Smooth muscle cell (in vitro differentiated cells): ENCODE data around the gene FAM168B. TPM values are rescaled to one million over a fixed set of nuclear protein-coding genes. Genes with fewer than 3 reads are reported as not detected.
A peak's percentile ranks its signal among the peaks of the same experiment; 100 is the strongest.

Experiments used
- DNase-seq: peaks from one replicate; lab custom pipeline; 2025; ENCODE audit not compliant: unreplicated experiment; lab: John Stamatoyannopoulos, UW
- H2AFZ ChIP-seq: fragments of 200-600 bp; sonication (generic); 2 replicates; pipeline ENCODE4 v1.6.0; 2016; ENCODE audit warnings: antibody characterized with exemption, low read depth, mild to moderate bottlenecking
- H3F3A ChIP-seq: fragments of 200-600 bp; sonication (generic); 2 replicates; pipeline ENCODE4 v1.6.0; 2017; ENCODE audit warnings: antibody characterized with exemption, low read depth
- H3K27ac ChIP-seq: fragments of 200-600 bp; sonication (generic); 2 replicates; pipeline ENCODE4 v1.5.1; 2016; ENCODE audit warnings: low read depth, mild to moderate bottlenecking
- H3K27me3 ChIP-seq: fragments of 200-600 bp; sonication (generic); 2 replicates; pipeline ENCODE4 v1.6.1; 2016; ENCODE audit warnings: low read depth, mild to moderate bottlenecking
- H3K36me3 ChIP-seq: fragments of 200-600 bp; sonication (generic); 2 replicates; pipeline ENCODE4 v1.5.1; 2016; ENCODE audit warnings: low read depth
- H3K4me1 ChIP-seq: fragments of 200-600 bp; sonication (generic); 2 replicates; pipeline ENCODE4 v1.5.1; 2016; ENCODE audit warnings: low read depth
- H3K4me2 ChIP-seq: fragments of 200-600 bp; sonication (generic); 2 replicates; pipeline ENCODE4 v1.6.0; 2016; ENCODE audit warnings: mild to moderate bottlenecking
- H3K4me3 ChIP-seq: fragments of 200-600 bp; sonication (generic); 2 replicates; pipeline ENCODE4 v1.5.1; 2016; ENCODE audit warnings: mild to moderate bottlenecking
- H3K79me2 ChIP-seq: fragments of 200-600 bp; sonication (generic); 2 replicates; pipeline ENCODE4 v1.6.0; 2016; ENCODE audit warnings: low read depth, mild to moderate bottlenecking
- H3K9ac ChIP-seq: fragments of 200-600 bp; sonication (generic); 2 replicates; pipeline ENCODE4 v1.6.0; 2016; ENCODE audit warnings: low read depth
- H3K9me3 ChIP-seq: fragments of 200-600 bp; sonication (generic); replicated peaks from 2 replicates; pipeline ENCODE4 v1.5.1; 2016; ENCODE audit warnings: low read depth
- H4K20me1 ChIP-seq: fragments of 200-600 bp; sonication (generic); 2 replicates; pipeline ENCODE4 v1.6.0; 2016; ENCODE audit warnings: low read depth
- WGBS: methylation state at CpG from one replicate; pipeline ENCODE4 v1.1.7; 2016; ENCODE audit warnings: low lambda C conversion rate; 5-methylcytosine and 5-hydroxymethylcytosine counted together
- polyA plus RNA-seq: library from polyadenylated mRNA; unstranded; fragments of >200 nt; fragmentation: Nextera tagmentation; extraction: Ambion mirVana; gene quantifications from 2 replicates; pipeline ENCODE4 v1.2.1, GENCODE V29; 2016
- total RNA-seq: library from RNA; depleted of rRNA; stranded (reverse); fragments of >200 nt; gene quantifications from 2 replicates; pipeline ENCODE4 v1.2.3, GENCODE V29; 2014
- TF ChIP-seq, protein P1 (sequence below): fragments of 200-600 bp; sonication (generic); IDR thresholded peaks from 2 replicates; pipeline ENCODE4 v1.5.1; 2017; ENCODE audit warnings: borderline replicate concordance, mild to moderate bottlenecking, antibody characterized with exemption; ENCODE audit not compliant: insufficient read depth, poor library complexity, severe bottlenecking

FAM168B gene
- total and polyA plus RNA-seq, 2 experiments from 2014 or later, result 46.6 to 113 TPM

DNA sequence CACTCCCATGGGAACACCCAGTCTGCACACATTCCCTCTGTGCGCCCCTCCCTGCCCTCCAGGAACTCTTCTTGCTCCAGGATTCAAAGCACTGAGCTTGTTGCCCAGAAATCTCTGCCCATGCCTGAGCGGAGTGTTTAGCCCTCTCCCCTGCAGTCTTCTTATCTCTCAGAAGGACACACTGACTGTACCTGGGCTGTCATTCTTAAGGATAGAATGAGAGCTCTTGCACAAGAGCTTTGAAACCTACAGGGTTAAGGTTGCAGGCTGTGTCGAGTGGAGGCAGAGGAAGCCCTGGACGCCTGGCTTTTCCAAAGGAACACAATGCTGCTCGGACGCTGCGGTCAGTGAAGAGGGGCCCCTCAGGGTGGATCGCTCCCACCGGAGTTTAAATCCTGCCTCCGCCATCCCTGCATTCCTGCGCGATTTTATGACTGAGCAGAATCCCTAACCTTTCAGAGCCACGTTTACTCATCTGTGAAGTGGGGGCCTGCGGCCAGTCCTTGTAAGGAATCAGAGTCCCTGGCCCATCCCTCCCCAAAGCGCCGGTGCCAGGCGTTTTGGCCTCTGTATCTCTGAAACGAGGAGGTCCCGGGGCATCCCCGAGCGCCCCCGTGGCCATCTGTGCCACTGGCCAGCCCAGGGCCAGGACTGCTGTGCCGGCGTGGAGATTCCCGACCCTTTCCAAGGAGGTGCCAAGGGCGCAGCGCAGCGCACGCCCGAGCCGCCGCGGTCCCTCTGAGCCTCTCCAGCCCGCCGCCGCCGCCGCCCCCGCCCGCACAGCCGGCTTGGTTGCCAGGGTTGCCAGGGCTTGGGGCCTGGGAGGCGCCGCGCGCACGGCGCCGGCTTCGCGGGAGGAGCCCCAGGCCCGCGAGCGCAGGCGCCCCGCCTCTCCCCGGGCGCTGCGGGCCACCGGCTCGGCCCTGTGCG, 58.9 kb downstream of the FAM168B start:
- Histone ChIP-seq H3K9ac (peak overlapping the region; percentile 9), H3K4me2 (peak overlapping the region; percentile 98), H3K4me1 (peaks cover 16% of the 10 kb centered on the region), H4K20me1 (peaks cover 4% of the 10 kb centered on the region), H3K4me3 (peak overlapping the region; percentile 68), H2AFZ (peak overlapping the region; percentile 62), H3K27me3 (no peaks in the 10 kb centered on the region), H3K9me3 (no peaks in the 10 kb centered on the region), H3F3A (no peaks in the 10 kb centered on the region), H3K79me2 (no peaks in the 10 kb centered on the region), H3K36me3 (no peaks in the 10 kb centered on the region), H3K27ac (no peak overlapping the region)
- no peak for DNase-seq
- 8% methylated on average over 29 of the region's 61 CpGs for WGBS
- TF ChIP-seq, protein P1, sequence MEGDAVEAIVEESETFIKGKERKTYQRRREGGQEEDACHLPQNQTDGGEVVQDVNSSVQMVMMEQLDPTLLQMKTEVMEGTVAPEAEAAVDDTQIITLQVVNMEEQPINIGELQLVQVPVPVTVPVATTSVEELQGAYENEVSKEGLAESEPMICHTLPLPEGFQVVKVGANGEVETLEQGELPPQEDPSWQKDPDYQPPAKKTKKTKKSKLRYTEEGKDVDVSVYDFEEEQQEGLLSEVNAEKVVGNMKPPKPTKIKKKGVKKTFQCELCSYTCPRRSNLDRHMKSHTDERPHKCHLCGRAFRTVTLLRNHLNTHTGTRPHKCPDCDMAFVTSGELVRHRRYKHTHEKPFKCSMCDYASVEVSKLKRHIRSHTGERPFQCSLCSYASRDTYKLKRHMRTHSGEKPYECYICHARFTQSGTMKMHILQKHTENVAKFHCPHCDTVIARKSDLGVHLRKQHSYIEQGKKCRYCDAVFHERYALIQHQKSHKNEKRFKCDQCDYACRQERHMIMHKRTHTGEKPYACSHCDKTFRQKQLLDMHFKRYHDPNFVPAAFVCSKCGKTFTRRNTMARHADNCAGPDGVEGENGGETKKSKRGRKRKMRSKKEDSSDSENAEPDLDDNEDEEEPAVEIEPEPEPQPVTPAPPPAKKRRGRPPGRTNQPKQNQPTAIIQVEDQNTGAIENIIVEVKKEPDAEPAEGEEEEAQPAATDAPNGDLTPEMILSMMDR, result no peak

DNA sequence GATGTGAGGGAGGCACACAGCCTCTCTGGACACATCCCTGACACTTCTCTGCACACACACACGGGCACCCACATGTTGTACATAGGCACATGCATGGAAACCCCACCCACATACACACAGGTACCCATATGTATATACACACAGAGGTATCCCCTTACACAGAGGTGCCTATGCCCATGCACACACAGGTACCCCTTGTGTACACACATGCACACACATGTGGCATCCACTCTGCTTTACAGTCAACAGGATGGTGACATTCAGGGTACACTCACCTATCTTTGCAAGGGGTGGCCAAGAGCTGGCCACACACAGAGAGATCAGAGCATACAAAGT, 59.5 kb downstream of the FAM168B start:
- Histone ChIP-seq H3F3A (no peaks in the 10 kb centered on the region), H3K4me2 (peak overlapping the region; percentile 98), H3K9ac (no peak overlapping the region), H2AFZ (no peak overlapping the region), H3K79me2 (no peaks in the 10 kb centered on the region), H3K27me3 (no peaks in the 10 kb centered on the region), H3K27ac (no peak overlapping the region), H3K4me1 (peaks cover 16% of the 10 kb centered on the region), H3K4me3 (no peak overlapping the region), H3K36me3 (no peaks in the 10 kb centered on the region), H3K9me3 (no peaks in the 10 kb centered on the region), H4K20me1 (peaks cover 4% of the 10 kb centered on the region)
- WGBS, result 94% methylated on average over 1 of the region's 1 CpG
- TF ChIP-seq, protein P1, result no peak
- no peak for DNase-seq

DNA sequence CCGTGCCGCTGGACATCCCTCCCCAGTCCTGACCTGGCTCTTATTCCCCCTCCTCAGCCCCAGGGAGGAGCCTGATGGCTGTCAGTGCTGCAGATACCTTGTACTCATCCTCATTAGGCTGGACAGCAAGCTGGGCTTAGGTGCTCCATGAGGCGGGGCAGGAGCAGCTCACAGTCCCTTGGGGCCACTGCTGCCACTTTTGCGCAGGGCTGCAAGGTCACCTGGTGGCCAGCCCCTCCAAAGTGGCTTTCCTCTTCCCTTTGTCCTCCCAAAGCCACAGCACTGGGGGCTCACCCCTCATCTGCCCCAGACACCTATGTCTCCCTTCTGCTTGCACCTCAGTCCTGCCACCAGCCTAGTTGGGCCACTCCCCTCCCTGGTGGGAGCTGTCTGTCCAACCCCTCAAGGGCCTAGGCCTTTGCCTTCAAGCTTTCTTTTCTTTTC, 60.8 kb downstream of the FAM168B start:
- Histone ChIP-seq H3K9ac (no peak overlapping the region), H3K27ac (no peak overlapping the region), H3K4me2 (no peak overlapping the region), H4K20me1 (peaks cover 4% of the 10 kb centered on the region), H3K4me1 (peaks cover 16% of the 10 kb centered on the region), H3F3A (no peaks in the 10 kb centered on the region), H3K36me3 (no peaks in the 10 kb centered on the region), H3K79me2 (no peaks in the 10 kb centered on the region), H3K4me3 (no peak overlapping the region), H2AFZ (no peak overlapping the region), H3K27me3 (no peaks in the 10 kb centered on the region), H3K9me3 (no peaks in the 10 kb centered on the region)
- WGBS, result 92% methylated on average over 4 of the region's 4 CpGs
- TF ChIP-seq, protein P1, result no peak
- DNase-seq, result no peak

DNA sequence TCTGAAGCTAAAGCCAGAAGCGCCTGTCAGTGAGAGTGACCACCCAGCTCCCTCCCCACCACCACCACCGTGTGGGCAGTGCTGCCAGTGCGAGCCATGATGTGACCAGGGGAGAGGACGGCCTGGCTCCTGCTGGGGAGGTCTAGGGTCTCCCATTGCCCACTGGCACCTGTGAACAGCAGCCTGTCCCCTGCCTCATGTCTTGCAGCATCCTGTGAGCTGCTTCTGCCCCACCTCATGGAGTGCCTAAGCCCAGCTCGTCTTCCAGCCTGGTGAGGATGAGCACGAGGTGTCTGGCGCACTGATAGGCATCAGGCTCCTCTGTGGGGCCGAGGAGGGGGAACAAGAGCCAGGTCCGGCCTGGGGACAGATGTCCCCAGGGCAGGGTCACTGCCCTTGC, 61.4 kb downstream of the FAM168B start:
- no peak overlapping the region for H3K9ac ChIP-seq
- H3K4me1 ChIP-seq, result peaks cover 16% of the 10 kb centered on the region
- TF ChIP-seq, protein P1, result no peak
- WGBS, result 82% methylated on average over 9 of the region's 9 CpGs
- H3F3A ChIP-seq, result no peaks in the 10 kb centered on the region
- DNase-seq, result no peak
- H2AFZ ChIP-seq, result no peak overlapping the region
- no peaks in the 10 kb centered on the region for H3K9me3 ChIP-seq
- no peaks in the 10 kb centered on the region for H3K79me2 ChIP-seq
- H3K27me3 ChIP-seq, result no peaks in the 10 kb centered on the region
- no peak overlapping the region for H3K4me2 ChIP-seq
- no peak overlapping the region for H3K27ac ChIP-seq
- H3K36me3 ChIP-seq, result no peaks in the 10 kb centered on the region
- no peak overlapping the region for H3K4me3 ChIP-seq
- peaks cover 4% of the 10 kb centered on the region for H4K20me1 ChIP-seq
